DND-41 (cell line): ENCODE data around the gene ST8SIA1.

Experiments used
- ATAC-seq: fragments of 200-7000 bp; cut with Tn5 transposase; 3 replicates; pipeline ENCODE4 v1.9.1; 2021; ENCODE audit warnings: low read depth; ENCODE audit not compliant: insufficient read depth
- DNase-seq: peaks from one replicate; pipeline ENCODE4 v3.0.0-alpha.2; 2020
- H2AFZ ChIP-seq: 2 replicates; pipeline ENCODE4 v1.6.0; 2012; ENCODE audit warnings: low read depth, low read length
- H3K27ac ChIP-seq: 2 replicates; pipeline ENCODE4 v1.5.1; 2012; ENCODE audit warnings: low read length, inconsistent platforms
- H3K27me3 ChIP-seq: fragments of 200-600 bp; sonication (generic); 2 replicates; pipeline ENCODE4 v1.6.0; 2012; ENCODE audit warnings: low read length, mild to moderate bottlenecking, inconsistent platforms; ENCODE audit not compliant: insufficient read depth, poor library complexity
- H3K36me3 ChIP-seq: 2 replicates; pipeline ENCODE4 v1.5.1; 2012; ENCODE audit warnings: low read length, inconsistent platforms; ENCODE audit not compliant: insufficient read depth
- H3K4me1 ChIP-seq: 2 replicates; pipeline ENCODE4 v1.5.1; 2012; ENCODE audit warnings: mild to moderate bottlenecking, low read length; ENCODE audit not compliant: insufficient read depth
- H3K4me2 ChIP-seq: 2 replicates; pipeline ENCODE4 v1.6.0; 2012; ENCODE audit warnings: mild to moderate bottlenecking, moderate library complexity, low read length, inconsistent platforms; ENCODE audit not compliant: insufficient read depth
- H3K4me3 ChIP-seq, 2 experiments: fragments of 200-600 bp in 1 of 2; shearing (Covaris generic) in 1 of 2; 2 replicates each; pipeline ENCODE4 v1.5.1; 2012 to 2016; ENCODE audit warnings: inconsistent platforms in 2 of 2, low read length in 2 of 2, mild to moderate bottlenecking in 2 of 2, low read depth in 1 of 2, moderate library complexity in 1 of 2
- H3K79me2 ChIP-seq: 2 replicates; pipeline ENCODE4 v1.6.0; 2012; ENCODE audit warnings: low read length, inconsistent platforms; ENCODE audit not compliant: insufficient read depth
- H3K9ac ChIP-seq: 2 replicates; pipeline ENCODE4 v1.6.0; 2012; ENCODE audit warnings: low read depth, mild to moderate bottlenecking, inconsistent platforms, low read length, moderate library complexity
- H3K9me3 ChIP-seq: 2 replicates; pipeline ENCODE4 v1.5.1; 2012; ENCODE audit warnings: low read length, moderate library complexity, mild to moderate bottlenecking, inconsistent platforms; ENCODE audit not compliant: insufficient read depth, severe bottlenecking
- H4K20me1 ChIP-seq: 2 replicates; pipeline ENCODE4 v1.6.0; 2012; ENCODE audit warnings: low read length; ENCODE audit not compliant: insufficient read depth
- CTCF ChIP-seq: IDR thresholded peaks from 2 replicates; pipeline ENCODE4 v1.5.1; 2012; ENCODE audit warnings: borderline replicate concordance, low read length, moderate library complexity, mild to moderate bottlenecking; ENCODE audit not compliant: poor library complexity, severe bottlenecking; ENCODE audit errors: extremely low read depth
- EZH2 ChIP-seq: IDR thresholded peaks from 3 replicates; pipeline ENCODE4 v1.6.1; 2012; ENCODE audit warnings: borderline replicate concordance, low read depth, mild to moderate bottlenecking, moderate library complexity, low read length, inconsistent platforms; ENCODE audit not compliant: severe bottlenecking

ST8SIA1 gene

GRCh38 chr12:22242726-22243125 is 91.8 kb downstream of the ST8SIA1 start:
- DNase-seq (no peak), ATAC-seq (no peak)
- Histone ChIP-seq H3K9me3 (no peaks in the 10 kb centered on the region), H3K4me2 (no peak overlapping the region), H3K27me3 (no peaks in the 10 kb centered on the region), H3K27ac (no peak overlapping the region), H3K79me2 (no peaks in the 10 kb centered on the region), H3K9ac (no peak overlapping the region), H3K36me3 (no peaks in the 10 kb centered on the region), H2AFZ (no peak overlapping the region), H3K4me3 (no peak overlapping the region), H4K20me1 (no peaks in the 10 kb centered on the region), H3K4me1 (no peaks in the 10 kb centered on the region)
- no peak for TF ChIP-seq EZH2
- TF ChIP-seq CTCF = no peak

GRCh38 chr12:22238211-22238610 is 96.3 kb downstream of the ST8SIA1 start:
- DNase-seq = no peak
- no peak for ATAC-seq

GRCh38 chr12:22234561-22234960 is 99.9 kb downstream of the ST8SIA1 start:
- Histone ChIP-seq H3K27me3 (no peaks in the 10 kb centered on the region), H3K36me3 (no peaks in the 10 kb centered on the region), H3K4me3 (no peak overlapping the region), H3K9ac (no peak overlapping the region), H2AFZ (no peak overlapping the region), H3K79me2 (no peaks in the 10 kb centered on the region), H3K27ac (no peak overlapping the region), H4K20me1 (no peaks in the 10 kb centered on the region), H3K4me2 (no peak overlapping the region), H3K9me3 (no peaks in the 10 kb centered on the region), H3K4me1 (no peaks in the 10 kb centered on the region)
- no peak for DNase-seq
- no peak for TF ChIP-seq CTCF
- TF ChIP-seq EZH2 = no peak
- no peak for ATAC-seq

More at GRCh38 chr12:22238211-22238610, 96.3 kb downstream of the ST8SIA1 start:
- no peak overlapping the region for H3K9ac ChIP-seq
- H3K4me3 ChIP-seq = no peak overlapping the region
- no peak overlapping the region for H3K27ac ChIP-seq
- no peak overlapping the region for H3K4me2 ChIP-seq
- TF ChIP-seq EZH2 (no peak), CTCF (no peak)
- no peaks in the 10 kb centered on the region for H3K27me3 ChIP-seq
- no peaks in the 10 kb centered on the region for H3K9me3 ChIP-seq
- no peaks in the 10 kb centered on the region for H3K36me3 ChIP-seq
- no peaks in the 10 kb centered on the region for H3K4me1 ChIP-seq
- no peaks in the 10 kb centered on the region for H3K79me2 ChIP-seq
- H4K20me1 ChIP-seq = no peaks in the 10 kb centered on the region
- H2AFZ ChIP-seq = no peak overlapping the region

- ATAC-seq (no peak), DNase-seq (no peak)
- Histone ChIP-seq H3K4me2 (no peak overlapping the region), H3K27me3 (no peaks in the 10 kb centered on the region), H4K20me1 (no peaks in the 10 kb centered on the region), H3K27ac (no peak overlapping the region), H3K36me3 (no peaks in the 10 kb centered on the region), H3K9ac (no peak overlapping the region), H3K79me2 (no peaks in the 10 kb centered on the region), H3K9me3 (no peaks in the 10 kb centered on the region), H2AFZ (no peak overlapping the region), H3K4me1 (no peaks in the 10 kb centered on the region), H3K4me3 (no peak overlapping the region)
- no peak for TF ChIP-seq EZH2
- no peak for TF ChIP-seq CTCF
Measured at GRCh38 chr12:22231836-22232235, 102.7 kb downstream of the ST8SIA1 start.
